Fibroblast of the aortic adventitia (primary cell): ENCODE results near the gene EML4. TPM values are rescaled to one million over a fixed set of nuclear protein-coding genes. Genes with fewer than 3 reads are reported as not detected.

Experiments used
- DNase-seq: peaks from one replicate; pipeline ENCODE4 v3.0.0-alpha.2; 2010; ENCODE audit warnings: low read depth
- H3K4me3 ChIP-seq: 2 replicates; pipeline ENCODE4 v1.5.1; 2011; ENCODE audit warnings: low read depth, mild to moderate bottlenecking, control low read depth, low read length, moderate library complexity
- CTCF ChIP-seq: IDR thresholded peaks from 2 replicates; pipeline ENCODE4 v1.5.1; 2011; ENCODE audit warnings: mild to moderate bottlenecking, low read length, control low read depth, inconsistent platforms; ENCODE audit not compliant: insufficient read depth
- total RNA-seq: library from RNA; depleted of rRNA; stranded (reverse); fragments of >200 nt; gene quantifications from 2 replicates; pipeline ENCODE4 v1.2.3, GENCODE V29; 2012; ENCODE audit warnings: low replicate concordance

The EML4 gene
- total RNA-seq, 1 donor = 50.9 TPM

GRCh38 chr2:42186366-42186765 lies 17.2 kb downstream of the EML4 start:
- no peak overlapping the region for H3K4me3 ChIP-seq
- TF ChIP-seq CTCF = no peak
- DNase-seq = peak; percentile 76

- H3K4me3 ChIP-seq = no peak overlapping the region
- TF ChIP-seq CTCF = no peak
Measured at GRCh38 chr2:42186945-42187632, 17.9 kb downstream of the EML4 start.

GRCh38 chr2:42187886-42188285 lies 18.7 kb downstream of the EML4 start:
- no peak for TF ChIP-seq CTCF

More at GRCh38 chr2:42186945-42187632, 17.9 kb downstream of the EML4 start:
- DNase-seq = no peak

GRCh38 chr2:42189235-42189566 lies 20.0 kb downstream of the EML4 start:
- TF ChIP-seq CTCF = no peak
- H3K4me3 ChIP-seq = no peak overlapping the region
- DNase-seq = no peak

More at GRCh38 chr2:42187886-42188285, 18.7 kb downstream of the EML4 start:
- no peak overlapping the region for H3K4me3 ChIP-seq
- DNase-seq = no peak

- no peak for TF ChIP-seq CTCF
- H3K4me3 ChIP-seq = no peak overlapping the region
- DNase-seq = no peak
Measured at GRCh38 chr2:42190191-42190590, 21.0 kb downstream of the EML4 start.

- DNase-seq = no peak
- TF ChIP-seq CTCF = no peak
Measured at GRCh38 chr2:42191285-42192009, 22.3 kb downstream of the EML4 start.

More at GRCh38 chr2:42191285-42192009, 22.3 kb downstream of the EML4 start:
- no peak overlapping the region for H3K4me3 ChIP-seq
